Left ventricle myocardium inferior (tissue), 1 donor: ENCODE data around the gene PPP1R14B. TPM values are rescaled to one million over a fixed set of nuclear protein-coding genes. Genes with fewer than 3 reads are reported as not detected.
A peak's percentile ranks its signal among the peaks of the same experiment; 100 is the strongest.

Source experiments
- DNase-seq: peaks from one replicate; pipeline ENCODE4 v3.0.0-alpha.2; 2020
- H3K27ac ChIP-seq: fragments of 200-600 bp; replicated peaks from 2 replicates; pipeline ENCODE4 v1.8.0; 2021
- H3K27me3 ChIP-seq: fragments of 200-600 bp; 2 replicates; pipeline ENCODE4 v1.8.0; 2021; ENCODE audit warnings: low read depth
- H3K36me3 ChIP-seq: fragments of 200-600 bp; 2 replicates; pipeline ENCODE4 v1.8.0; 2021
- H3K4me1 ChIP-seq: fragments of 200-600 bp; 2 replicates; pipeline ENCODE4 v1.8.0; 2021
- H3K4me3 ChIP-seq: fragments of 200-600 bp; 2 replicates; pipeline ENCODE4 v1.8.0; 2021; ENCODE audit warnings: mild to moderate bottlenecking, moderate library complexity
- H3K9me3 ChIP-seq: fragments of 200-600 bp; replicated peaks from 2 replicates; pipeline ENCODE4 v1.8.0; 2021
- CTCF ChIP-seq: fragments of 200-600 bp; IDR thresholded peaks from 2 replicates; pipeline ENCODE4 v1.8.0; 2021; ENCODE audit warnings: antibody characterized with exemption, mild to moderate bottlenecking, borderline replicate concordance
- intact Hi-C: fragments of 100-400 bp; cut with micrococcal nuclease; formaldehyde crosslinking; loops from one replicate; pipeline ENCODE4 v1.11.0; 2022
- total RNA-seq: library from RNA; stranded (reverse); fragmentation: NEBNext Ultra II Directional; extraction: Animal tissue kit (Norgen Biotek cat#: 25700); gene quantifications from one replicate; pipeline ENCODE4 v1.2.1, GENCODE V29; 2021
- donor health status: DM: no; HTN: yes; CAD: no; lungs with severe emphysema.

The PPP1R14B gene
- total RNA-seq, 1 donor from 2014 or later: 102 TPM

GRCh38 chr11:64226507-64227051, 20.2 kb downstream of the PPP1R14B start:
- peaks cover 6% of the 10 kb centered on the region for H3K36me3 ChIP-seq
- H3K9me3 ChIP-seq: no peaks in the 10 kb centered on the region
- no peak for TF ChIP-seq CTCF
- peak; percentile 60 for DNase-seq
- H3K4me1 ChIP-seq: peaks cover 75% of the 10 kb centered on the region
- H3K4me3 ChIP-seq: peak overlapping the region; percentile 95
- H3K27me3 ChIP-seq: no peaks in the 10 kb centered on the region
- peak overlapping the region; percentile 98 for H3K27ac ChIP-seq
- intact Hi-C loops: no loop called here

- intact Hi-C loops: no loop called here
- peak; percentile 93 for DNase-seq
Measured at GRCh38 chr11:64225608-64226506, 20.9 kb downstream of the PPP1R14B start, which contains the start of the genes NUDT22 and TRPT1. NUDT22 (plus strand) TSS chr11:64226274; CDS start chr11:64226653, 379 bp downstream. TRPT1 (minus strand) TSS chr11:64226186; CDS start chr11:64225860, 326 bp downstream.

GRCh38 chr11:64224891-64225607, 21.7 kb downstream of the PPP1R14B start:
- H3K4me1 ChIP-seq: peaks cover 60% of the 10 kb centered on the region
- intact Hi-C loops: no loop called here

More at GRCh38 chr11:64225608-64226506, 20.9 kb downstream of the PPP1R14B start, which contains the start of the genes NUDT22 and TRPT1:
- Histone ChIP-seq H3K4me1 (peaks cover 68% of the 10 kb centered on the region), H3K36me3 (peaks cover 6% of the 10 kb centered on the region), H3K27ac (peak within 1 kb of the TSS; percentile 98), H3K4me3 (peak within 1 kb of the TSS; percentile 95), H3K27me3 (no peaks in the 10 kb centered on the region), H3K9me3 (no peaks in the 10 kb centered on the region)
- TF ChIP-seq CTCF: peak; percentile 34

GRCh38 chr11:64224151-64224890, 22.4 kb downstream of the PPP1R14B start:
- TF ChIP-seq CTCF: no peak
- peak overlapping the region; percentile 98 for H3K27ac ChIP-seq
- DNase-seq: no peak
- intact Hi-C loops: no loop called here
- H3K36me3 ChIP-seq: peaks cover 6% of the 10 kb centered on the region
- peak overlapping the region; percentile 95 for H3K4me3 ChIP-seq
- no peaks in the 10 kb centered on the region for H3K27me3 ChIP-seq
- peaks cover 52% of the 10 kb centered on the region for H3K4me1 ChIP-seq
- no peaks in the 10 kb centered on the region for H3K9me3 ChIP-seq

More at GRCh38 chr11:64224891-64225607, 21.7 kb downstream of the PPP1R14B start:
- no peak for TF ChIP-seq CTCF
- Histone ChIP-seq H3K27ac (peak overlapping the region; percentile 98), H3K27me3 (no peaks in the 10 kb centered on the region), H3K4me3 (peak overlapping the region; percentile 95), H3K36me3 (peaks cover 6% of the 10 kb centered on the region), H3K9me3 (no peaks in the 10 kb centered on the region)
- DNase-seq: no peak
